GM12878 (cell line): ENCODE results near the gene DPH1. TPM values are rescaled to one million over a fixed set of nuclear protein-coding genes. Genes with fewer than 3 reads are reported as not detected.
A peak's percentile ranks its signal among the peaks of the same experiment; 100 is the strongest.

ENCODE experiments used
- BCL11A ChIP-seq: IDR thresholded peaks from 2 replicates; pipeline ENCODE4 v1.6.1; 2011; ENCODE audit warnings: low read depth, low read length
- CUX1 ChIP-seq: IDR thresholded peaks from 2 replicates; pipeline ENCODE4 v1.6.1; 2012; ENCODE audit warnings: improper control_type of control experiment, low read depth, low read length; ENCODE audit not compliant: insufficient replicate concordance
- HSF1 ChIP-seq: fragments of 150-350 bp; IDR thresholded peaks from 2 replicates; pipeline ENCODE4 v1.6.1; 2014; ENCODE audit warnings: mild to moderate bottlenecking, low read depth, low read length
- IKZF2 ChIP-seq, 2 experiments: fragments of 450-650 bp; IDR thresholded peaks; 2 replicates each; pipeline ENCODE4 v1.6.1; 2017; ENCODE audit warnings: mild to moderate bottlenecking in 2 of 2, moderate library complexity in 2 of 2
- IRF4 ChIP-seq: IDR thresholded peaks from 2 replicates; pipeline ENCODE4 v1.6.1; 2011; ENCODE audit warnings: low read depth, low read length
- IRF5 ChIP-seq: fragments of 450-650 bp; IDR thresholded peaks from 2 replicates; pipeline ENCODE4 v1.6.1; 2017; ENCODE audit warnings: borderline replicate concordance
- JUND ChIP-seq: IDR thresholded peaks from 2 replicates; pipeline ENCODE4 v1.6.1; 2012; ENCODE audit warnings: low read depth, mild to moderate bottlenecking, low read length, improper control_type of control experiment, moderate library complexity
- MEF2A ChIP-seq: IDR thresholded peaks from 2 replicates; pipeline ENCODE4 v1.6.1; 2011; ENCODE audit warnings: low read depth, mild to moderate bottlenecking, low read length, moderate library complexity; ENCODE audit not compliant: insufficient read depth
- MXI1 ChIP-seq: fragments of 150-350 bp; IDR thresholded peaks from 2 replicates; pipeline ENCODE4 v1.6.1; 2011; ENCODE audit warnings: low read depth, mild to moderate bottlenecking, inconsistent platforms, low read length, improper control_type of control experiment
- PML ChIP-seq: IDR thresholded peaks from 2 replicates; pipeline ENCODE4 v1.6.1; 2012; ENCODE audit warnings: low read length, inconsistent platforms
- POU2F2 ChIP-seq: IDR thresholded peaks from 3 replicates; pipeline ENCODE4 v1.6.1; 2011; ENCODE audit warnings: low read depth, mild to moderate bottlenecking, low read length, borderline replicate concordance
- RELA ChIP-seq: fragments of 450-650 bp; IDR thresholded peaks from 2 replicates; pipeline ENCODE4 v1.8.0; 2014; ENCODE audit warnings: borderline replicate concordance; ENCODE audit not compliant: partially characterized antibody
- SKIL ChIP-seq: fragments of 450-650 bp; IDR thresholded peaks from 2 replicates; pipeline ENCODE4 v1.6.1; 2017; ENCODE audit warnings: mild to moderate bottlenecking, low read depth, inconsistent platforms; ENCODE audit not compliant: poor library complexity, severe bottlenecking
- SMC3 ChIP-seq: IDR thresholded peaks from 2 replicates; pipeline ENCODE4 v1.6.1; 2011; ENCODE audit warnings: low read length, improper control_type of control experiment, borderline replicate concordance
- SPI1 ChIP-seq: IDR thresholded peaks from 2 replicates; pipeline ENCODE4 v1.6.1; 2011; ENCODE audit warnings: low read depth, mild to moderate bottlenecking, low read length, moderate library complexity, borderline replicate concordance; ENCODE audit not compliant: insufficient read depth
- SRF ChIP-seq, 2 experiments: IDR thresholded peaks; 2 replicates each; pipeline ENCODE4 v1.6.1; 2011; ENCODE audit warnings: low read depth in 2 of 2, low read length in 2 of 2, mild to moderate bottlenecking in 1 of 2, moderate library complexity in 1 of 2
- STAT1 ChIP-seq: fragments of 450-650 bp; conservative IDR thresholded peaks from 2 replicates; pipeline ENCODE4 v1.6.1; 2014; ENCODE audit warnings: antibody characterized with exemption, mild to moderate bottlenecking
- TCF12 ChIP-seq: IDR thresholded peaks from 2 replicates; pipeline ENCODE4 v1.6.1; 2011; ENCODE audit warnings: low read depth, mild to moderate bottlenecking, low read length
- TCF7 ChIP-seq: IDR thresholded peaks from 2 replicates; pipeline ENCODE4 v1.6.1; 2014; ENCODE audit warnings: antibody characterized with exemption, borderline replicate concordance
- YY1 ChIP-seq: IDR thresholded peaks from 2 replicates; pipeline ENCODE4 v1.6.1; 2011; ENCODE audit warnings: low read depth, mild to moderate bottlenecking, low read length
- polyA plus RNA-seq, 11 experiments: library from polyadenylated mRNA; depleted of rRNA in 4 of 11; unstranded in 6 of 11; stranded (reverse) in 5 of 11; fragments of >200 nt; fragmentation: Nextera tagmentation in 4 of 11; fragmentation: Illumina TruSeq in 1 of 11; extraction: Ambion mirVana in 4 of 11; extraction: Trizol in 1 of 11; gene quantifications; 1 replicate in 1 of 11; 2 replicates in 10 of 11; pipeline versions ENCODE4 v1.2.1 to v1.2.3, GENCODE V29; 2011 to 2016; ENCODE audit warnings: inconsistent platforms in 2 of 11, missing spikeins in 2 of 11, low read depth in 1 of 11
- total RNA-seq, 4 experiments: library from RNA; depleted of rRNA in 3 of 4; stranded (reverse); fragments of >200 nt in 3 of 4; fragmentation: Illumina TruSeq in 1 of 4; extraction: Trizol in 1 of 4; gene quantifications; 2 replicates each; pipeline versions ENCODE4 v1.2.1 to v1.2.3, GENCODE V29; 2013 to 2021

Gene DPH1
- total and polyA plus RNA-seq, 10 of the 15 experiments (the other 5 are each of a cell fraction or from before 2014, with no cell fraction given): 0.29 to 33.6 (median 20.2) TPM

- no peak; the same call in none of the 2 replicates for TF ChIP-seq TCF7
- TF ChIP-seq IRF4: peak; percentile 98
- TF ChIP-seq PML: no peak
- peak; percentile 77 for TF ChIP-seq SPI1
- TF ChIP-seq IKZF2 (IDR thresholded peaks at IDR 0.05): peak; percentile 97 to 99
- TF ChIP-seq SRF (IDR thresholded peaks at IDR 0.05; ENCODE audit: low read depth in 2 of 2, low read length in 2 of 2): peak in 1 of 2 experiments; percentile 71; a peak in 1 of 4 replicates
- TF ChIP-seq SKIL: peak; percentile 99
- peak; percentile 87 for TF ChIP-seq JUND
- peak; percentile 99 for TF ChIP-seq BCL11A
- TF ChIP-seq IRF5: no peak
- TF ChIP-seq YY1: 0 out of 2 replicates have a peak, but pooled peaks have one; percentile 53
- TF ChIP-seq MEF2A: peak; percentile 96
- peak; percentile 40; the same call in 1 of the 2 replicates for TF ChIP-seq MXI1
- TF ChIP-seq RELA: peak; percentile 9
- TF ChIP-seq SMC3: peak; percentile 14; the same call in 1 of the 2 replicates
- peak; percentile 97 for TF ChIP-seq TCF12
- TF ChIP-seq CUX1: no peak
- peak; percentile 97 for TF ChIP-seq POU2F2
- no peak for TF ChIP-seq HSF1
- 0 out of 2 replicates have a peak, but pooled peaks have one; percentile 38 for TF ChIP-seq STAT1
Observed at GRCh38 chr17:2087597-2088211, 57.8 kb downstream of the DPH1 start (continued).
